GM12878 (cell line): Measurements from ENCODE around the gene EIF5B. TPM values are rescaled to one million over a fixed set of nuclear protein-coding genes. Genes with fewer than 3 reads are reported as not detected.

Experiments used
- ATAC-seq: fragments of 200-7000 bp; cut with Tn5 transposase; 3 replicates; pipeline ENCODE4 v1.9.1; 2020; ENCODE audit warnings: mild to moderate bottlenecking, moderate library complexity
- BruUV-seq: library from RNA; stranded (reverse); fragments of 400-500 nt; replicated peaks from 2 replicates; lab custom pipeline; 2021; lab: Mats Ljungman, UMichigan
- CTCF ChIA-PET: fragments of 300-600 bp; sonication (Branson Sonifier 250); formaldehyde crosslinking; extraction: SDS; loops from one replicate; lab custom pipeline; 2021; ENCODE audit warnings: inconsistent platforms; lab: Yijun Ruan, JAX
- POLR2A ChIA-PET: fragments of 350-600 bp; formaldehyde crosslinking; extraction: SDS; loops from one replicate; lab custom pipeline; 2021; ENCODE audit warnings: inconsistent platforms; lab: Charles Lee
- RAD21 ChIA-PET: fragments of 300-600 bp; sonication (Branson Sonifier 250); formaldehyde crosslinking; loops from one replicate; lab custom pipeline; 2023; ENCODE audit warnings: antibody characterized with exemption; ENCODE audit not compliant: unreplicated experiment; lab: Charles Lee
- SMC1A ChIA-PET: fragments of 300-600 bp; sonication (Branson Sonifier 250); formaldehyde crosslinking; loops from one replicate; lab custom pipeline; 2023; ENCODE audit not compliant: unreplicated experiment, uncharacterized antibody; lab: Charles Lee
- DNase-seq: peaks from one replicate; pipeline ENCODE4 v3.0.0-alpha.2; 2011; ENCODE audit warnings: low read depth, low spot score
- FAIRE-seq: peaks from 3 replicates; lab custom pipeline; 2011; peaks lifted over from hg19 to GRCh38; lab: Jason Lieb, UNC
- H2AFZ ChIP-seq: 2 replicates; pipeline ENCODE4 v1.6.0; 2011; ENCODE audit warnings: low read depth, low read length, control low read depth; ENCODE audit not compliant: control insufficient read depth
- H3K27ac ChIP-seq: 2 replicates; pipeline ENCODE4 v1.5.1; 2011; ENCODE audit warnings: control low read depth; ENCODE audit not compliant: control insufficient read depth, insufficient read depth
- H3K27me3 ChIP-seq, 2 experiments: replicated peaks in 1 of 2; 2 replicates each; pipeline versions ENCODE4 v1.6.0 to v1.6.1; 2011; ENCODE audit warnings: low read length in 1 of 2; ENCODE audit not compliant: control insufficient read depth in 2 of 2, insufficient read depth in 2 of 2
- H3K36me3 ChIP-seq, 2 experiments: 2 replicates each; pipeline ENCODE4 v1.5.1; 2011; ENCODE audit warnings: low read length in 1 of 2; ENCODE audit not compliant: control insufficient read depth in 2 of 2, insufficient read depth in 2 of 2
- H3K4me1 ChIP-seq: 2 replicates; pipeline ENCODE4 v1.6.1; 2011; ENCODE audit warnings: mild to moderate bottlenecking, low read length, moderate library complexity, mixed read lengths; ENCODE audit not compliant: control insufficient read depth, insufficient read depth
- H3K4me2 ChIP-seq: 2 replicates; pipeline ENCODE4 v1.6.0; 2011; ENCODE audit warnings: control low read depth; ENCODE audit not compliant: control insufficient read depth, insufficient read depth
- H3K4me3 ChIP-seq: fragments of 200-600 bp; sonication (generic); 2 replicates; pipeline ENCODE4 v1.5.1; 2016
- H3K79me2 ChIP-seq: 2 replicates; pipeline ENCODE4 v1.6.0; 2011; ENCODE audit warnings: low read length; ENCODE audit not compliant: control insufficient read depth, insufficient read depth
- H3K9ac ChIP-seq: 2 replicates; pipeline ENCODE4 v1.8.0; 2011; ENCODE audit warnings: low read length, control low read depth, mixed read lengths; ENCODE audit not compliant: control insufficient read depth, insufficient read depth
- H3K9me3 ChIP-seq: replicated peaks from 3 replicates; pipeline ENCODE4 v1.5.1; 2011; ENCODE audit warnings: mild to moderate bottlenecking, low read length; ENCODE audit not compliant: control insufficient read depth, insufficient read depth
- H4K20me1 ChIP-seq: 2 replicates; pipeline ENCODE4 v1.6.0; 2011; ENCODE audit not compliant: control insufficient read depth, insufficient read depth
- BRCA1 ChIP-seq: IDR thresholded peaks from 2 replicates; pipeline ENCODE4 v1.6.1; 2011; ENCODE audit warnings: low read depth, low read length, improper control_type of control experiment
- EED ChIP-seq: sonication (generic); IDR thresholded peaks from 2 replicates; pipeline ENCODE4 v1.6.1; 2016; ENCODE audit warnings: antibody characterized with exemption, low read depth
- ETV6 ChIP-seq, 2 experiments: fragments of 450-650 bp in 1 of 2; IDR thresholded peaks in 1 of 2; conservative IDR thresholded peaks in 1 of 2; 2 replicates each; pipeline ENCODE4 v1.6.1; 2014; ENCODE audit warnings: antibody characterized with exemption in 1 of 2, borderline replicate concordance in 1 of 2, low read depth in 1 of 2, mild to moderate bottlenecking in 1 of 2, moderate library complexity in 1 of 2
- MXI1 ChIP-seq: fragments of 150-350 bp; IDR thresholded peaks from 2 replicates; pipeline ENCODE4 v1.6.1; 2011; ENCODE audit warnings: low read depth, mild to moderate bottlenecking, inconsistent platforms, low read length, improper control_type of control experiment
- NFXL1 ChIP-seq: fragments of 450-650 bp; IDR thresholded peaks from 2 replicates; pipeline ENCODE4 v1.6.1; 2017; ENCODE audit warnings: antibody characterized with exemption, mild to moderate bottlenecking, borderline replicate concordance
- NR2F1 ChIP-seq: fragments of 450-650 bp; conservative IDR thresholded peaks from 2 replicates; pipeline ENCODE4 v1.6.1; 2017; ENCODE audit warnings: mild to moderate bottlenecking
- POLR2A ChIP-seq: IDR thresholded peaks from 2 replicates; pipeline ENCODE4 v1.6.1; 2011; ENCODE audit warnings: low read depth, mild to moderate bottlenecking, low read length
- REST ChIP-seq: IDR thresholded peaks from 2 replicates; pipeline ENCODE4 v1.6.1; 2012; ENCODE audit warnings: mild to moderate bottlenecking, low read depth, low read length
- TBL1XR1 ChIP-seq: IDR thresholded peaks from 2 replicates; pipeline ENCODE4 v1.6.1; 2012; ENCODE audit warnings: low read depth, low read length, improper control_type of control experiment
- ZNF207 ChIP-seq: fragments of 450-650 bp; IDR thresholded peaks from 2 replicates; pipeline ENCODE4 v1.6.1; 2014; ENCODE audit warnings: antibody characterized with exemption, mild to moderate bottlenecking, borderline replicate concordance
- WGBS: methylation state at CpG from one replicate; pipeline ENCODE4 v1.1.6; 2016; ENCODE audit warnings: low lambda C conversion rate; ENCODE audit not compliant: insufficient replicate concordance, insufficient coverage; ENCODE audit errors: missing lambda C conversion rate; 5-methylcytosine and 5-hydroxymethylcytosine counted together
- in situ Hi-C: fragments of 300-500 bp; cut with MboI; formaldehyde crosslinking; loops from 9 replicates; pipeline ENCODE4 v1.14.3; 2018; ENCODE audit warnings: mixed read lengths
- intact Hi-C: fragments of 100-400 bp; cut with micrococcal nuclease; formaldehyde crosslinking; loops from one replicate; pipeline ENCODE4 v1.14.2; 2022; ENCODE audit not compliant: unreplicated experiment
- polyA plus RNA-seq, 11 experiments: library from polyadenylated mRNA; depleted of rRNA in 4 of 11; unstranded in 6 of 11; stranded (reverse) in 5 of 11; fragments of >200 nt; fragmentation: Nextera tagmentation in 4 of 11; fragmentation: Illumina TruSeq in 1 of 11; extraction: Ambion mirVana in 4 of 11; extraction: Trizol in 1 of 11; gene quantifications; 1 replicate in 1 of 11; 2 replicates in 10 of 11; pipeline versions ENCODE4 v1.2.1 to v1.2.3, GENCODE V29; 2011 to 2016; ENCODE audit warnings: inconsistent platforms in 2 of 11, missing spikeins in 2 of 11, low read depth in 1 of 11
- total RNA-seq, 4 experiments: library from RNA; depleted of rRNA in 3 of 4; stranded (reverse); fragments of >200 nt in 3 of 4; fragmentation: Illumina TruSeq in 1 of 4; extraction: Trizol in 1 of 4; gene quantifications; 2 replicates each; pipeline versions ENCODE4 v1.2.1 to v1.2.3, GENCODE V29; 2013 to 2021
- TF ChIP-seq, protein P1 (sequence below): fragments of 450-650 bp; IDR thresholded peaks from 2 replicates; pipeline ENCODE4 v1.6.1; 2017; ENCODE audit warnings: mild to moderate bottlenecking, low read depth, inconsistent platforms; ENCODE audit not compliant: poor library complexity, severe bottlenecking
- TF ChIP-seq, protein P2 (sequence below): IDR thresholded peaks from 2 replicates; pipeline ENCODE4 v1.6.1; 2012; ENCODE audit warnings: low read length, inconsistent platforms

Gene EIF5B
- total and polyA plus RNA-seq, 10 of the 15 experiments (the other 5 are each of a cell fraction or from before 2014, with no cell fraction given) = 21.7 to 119 (median 40.8) TPM

GRCh38 chr2:99414566-99414965, 77.4 kb downstream of the EIF5B start:
- RAD21 ChIA-PET = no interaction called here
- Histone ChIP-seq H4K20me1 (no peaks in the 10 kb centered on the region), H3K4me1 (no peaks in the 10 kb centered on the region), H3K79me2 (no peaks in the 10 kb centered on the region), H3K36me3 (peaks cover 3 to 26% of the 10 kb centered on the region in 2 experiments), H3K27me3 (no peaks in the 10 kb centered on the region), H3K27ac (no peak overlapping the region), H2AFZ (no peak overlapping the region), H3K9ac (no peak overlapping the region), H3K9me3 (no peaks in the 10 kb centered on the region), H3K4me2 (no peak overlapping the region), H3K4me3 (no peak overlapping the region)
- DNase-seq = no peak
- 84% methylated on average over 1 of the region's 1 CpG for WGBS
- POLR2A ChIA-PET = interaction anchor here (0.7 kb wide), 1 partner anchor 752 kb away, joined by 4 read pairs; no protein-coding TSS in a partner anchor
- no peak for ATAC-seq
- no peak for FAIRE-seq
- TF ChIP-seq NFXL1 = no peak
- TF ChIP-seq ETV6 (conservative IDR thresholded peaks at IDR 0.05 in 1 of 2, IDR thresholded peaks at IDR 0.05 in 1 of 2; ENCODE audit: borderline replicate concordance in 1 of 2, low read depth in 1 of 2) = no peak
- TF ChIP-seq, protein P1, sequence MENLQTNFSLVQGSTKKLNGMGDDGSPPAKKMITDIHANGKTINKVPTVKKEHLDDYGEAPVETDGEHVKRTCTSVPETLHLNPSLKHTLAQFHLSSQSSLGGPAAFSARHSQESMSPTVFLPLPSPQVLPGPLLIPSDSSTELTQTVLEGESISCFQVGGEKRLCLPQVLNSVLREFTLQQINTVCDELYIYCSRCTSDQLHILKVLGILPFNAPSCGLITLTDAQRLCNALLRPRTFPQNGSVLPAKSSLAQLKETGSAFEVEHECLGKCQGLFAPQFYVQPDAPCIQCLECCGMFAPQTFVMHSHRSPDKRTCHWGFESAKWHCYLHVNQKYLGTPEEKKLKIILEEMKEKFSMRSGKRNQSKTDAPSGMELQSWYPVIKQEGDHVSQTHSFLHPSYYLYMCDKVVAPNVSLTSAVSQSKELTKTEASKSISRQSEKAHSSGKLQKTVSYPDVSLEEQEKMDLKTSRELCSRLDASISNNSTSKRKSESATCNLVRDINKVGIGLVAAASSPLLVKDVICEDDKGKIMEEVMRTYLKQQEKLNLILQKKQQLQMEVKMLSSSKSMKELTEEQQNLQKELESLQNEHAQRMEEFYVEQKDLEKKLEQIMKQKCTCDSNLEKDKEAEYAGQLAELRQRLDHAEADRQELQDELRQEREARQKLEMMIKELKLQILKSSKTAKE = no peak
- TF ChIP-seq TBL1XR1 = no peak
- TF ChIP-seq REST = no peak
- TF ChIP-seq BRCA1 = no peak
- TF ChIP-seq NR2F1 = no peak
- no peak for TF ChIP-seq EED
- TF ChIP-seq ZNF207 = no peak
- TF ChIP-seq POLR2A = no peak
- TF ChIP-seq, protein P2, sequence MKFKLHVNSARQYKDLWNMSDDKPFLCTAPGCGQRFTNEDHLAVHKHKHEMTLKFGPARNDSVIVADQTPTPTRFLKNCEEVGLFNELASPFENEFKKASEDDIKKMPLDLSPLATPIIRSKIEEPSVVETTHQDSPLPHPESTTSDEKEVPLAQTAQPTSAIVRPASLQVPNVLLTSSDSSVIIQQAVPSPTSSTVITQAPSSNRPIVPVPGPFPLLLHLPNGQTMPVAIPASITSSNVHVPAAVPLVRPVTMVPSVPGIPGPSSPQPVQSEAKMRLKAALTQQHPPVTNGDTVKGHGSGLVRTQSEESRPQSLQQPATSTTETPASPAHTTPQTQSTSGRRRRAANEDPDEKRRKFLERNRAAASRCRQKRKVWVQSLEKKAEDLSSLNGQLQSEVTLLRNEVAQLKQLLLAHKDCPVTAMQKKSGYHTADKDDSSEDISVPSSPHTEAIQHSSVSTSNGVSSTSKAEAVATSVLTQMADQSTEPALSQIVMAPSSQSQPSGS = no peak
- no peak for TF ChIP-seq MXI1
- SMC1A ChIA-PET = no interaction called here
- intact Hi-C loops = no loop called here
- CTCF ChIA-PET = no interaction called here
- in situ Hi-C loops = no loop called here
- no TSS peak for BruUV-seq
